HG02642 (cell line): ENCODE results near the gene MAF.

Experiments used
- ATAC-seq: cut with Tn5 transposase; IDR thresholded peaks from one replicate; pipeline ENCODE4 v1.9.1; 2021; ENCODE audit warnings: mild to moderate bottlenecking; ENCODE audit not compliant: unreplicated experiment, poor library complexity

MAF gene

GRCh38 chr16:79613009-79613408, 12.5 kb upstream of the MAF start:
- ATAC-seq = no peak

GRCh38 chr16:79612207-79612606, 11.7 kb upstream of the MAF start:
- ATAC-seq = no peak

GRCh38 chr16:79610771-79611170, 10.2 kb upstream of the MAF start:
- ATAC-seq = no peak

- ATAC-seq = no peak
These were observed 9.3 kb upstream of the MAF start for GRCh38 chr16:79609861-79610260.

- no peak for ATAC-seq
These were observed 8.4 kb upstream of the MAF start for GRCh38 chr16:79608976-79609375.

- ATAC-seq = no peak
These were observed 7.0 kb upstream of the MAF start for GRCh38 chr16:79607587-79607986.

GRCh38 chr16:79605999-79606398, 5.5 kb upstream of the MAF start:
- no peak for ATAC-seq

GRCh38 chr16:79603055-79603454, 2.5 kb upstream of the MAF start:
- ATAC-seq = no peak

GRCh38 chr16:79602628-79603014, 2.1 kb upstream of the MAF start:
- ATAC-seq = no peak

- ATAC-seq = no peak
These were observed 1.5 kb upstream of the MAF start for GRCh38 chr16:79601931-79602627.

- ATAC-seq = no peak
These were observed 774 bp upstream of the MAF start for GRCh38 chr16:79601092-79601930.

GRCh38 chr16:79599837-79600637, 500 bp downstream of the MAF start:
- ATAC-seq = peak; percentile 54

GRCh38 chr16:79599256-79599836, 1.2 kb downstream of the MAF start:
- ATAC-seq = no peak

- ATAC-seq = no peak
These were observed 2.0 kb downstream of the MAF start for GRCh38 chr16:79598348-79599181.

GRCh38 chr16:79598063-79598347, 2.5 kb downstream of the MAF start:
- no peak for ATAC-seq

GRCh38 chr16:79597277-79598062, 3.1 kb downstream of the MAF start:
- ATAC-seq = no peak

- ATAC-seq = no peak
These were observed 4.5 kb downstream of the MAF start for GRCh38 chr16:79595931-79596450.

- ATAC-seq = no peak
These were observed 5.3 kb downstream of the MAF start for GRCh38 chr16:79595231-79595641.

- ATAC-seq = no peak
These were observed 6.8 kb downstream of the MAF start for GRCh38 chr16:79593754-79594153.
